Effector CD8-positive, alpha-beta T cell (primary cell): Measurements from ENCODE around the gene AQP4.

Source experiments
- DNase-seq: peaks from one replicate; lab custom pipeline; 2025; lab: John Stamatoyannopoulos, UW
- total RNA-seq, 4 experiments: gene quantifications; one replicate each; lab custom pipeline; 2026; lab: John Stamatoyannopoulos, UW

Gene AQP4, protein sequence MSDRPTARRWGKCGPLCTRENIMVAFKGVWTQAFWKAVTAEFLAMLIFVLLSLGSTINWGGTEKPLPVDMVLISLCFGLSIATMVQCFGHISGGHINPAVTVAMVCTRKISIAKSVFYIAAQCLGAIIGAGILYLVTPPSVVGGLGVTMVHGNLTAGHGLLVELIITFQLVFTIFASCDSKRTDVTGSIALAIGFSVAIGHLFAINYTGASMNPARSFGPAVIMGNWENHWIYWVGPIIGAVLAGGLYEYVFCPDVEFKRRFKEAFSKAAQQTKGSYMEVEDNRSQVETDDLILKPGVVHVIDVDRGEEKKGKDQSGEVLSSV
- 0 reads per million in 4 experiments for total RNA-seq

- DNase-seq = no peak
Measured at GRCh38 chr18:26865557-26865956, at the start of gene AQP4. Gene AQP4, minus strand, starts transcription at chr18:26865707. Its CDS starts 18 bp downstream, at chr18:26865689.

DNA sequence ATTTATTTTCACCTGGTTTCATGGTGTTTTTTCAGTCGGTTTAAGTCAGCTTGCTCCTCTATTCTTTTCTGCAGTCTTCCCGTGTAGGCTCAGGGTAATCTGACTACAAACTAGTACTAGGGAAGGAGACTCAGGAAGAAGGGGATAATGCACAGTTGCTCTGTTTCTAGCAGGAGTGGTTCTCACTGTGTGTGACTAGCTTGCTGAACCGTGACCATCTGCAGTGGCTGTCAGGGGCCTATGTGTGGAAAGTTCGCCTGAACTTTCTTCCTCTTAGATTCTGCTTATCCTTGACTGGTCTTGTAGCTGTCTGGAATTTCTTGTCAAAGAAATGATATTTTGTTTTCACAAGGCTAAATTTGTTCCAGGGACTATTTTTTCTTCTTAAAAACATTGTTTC is 46.3 kb upstream of the AQP4 start:
- DNase-seq = no peak

- DNase-seq = no peak
Measured at GRCh38 chr18:26909599-26910290, 44.2 kb upstream of the AQP4 start.

- DNase-seq = no peak
Measured at GRCh38 chr18:26908906-26909305, 43.4 kb upstream of the AQP4 start.

GRCh38 chr18:26902291-26902690 is 36.8 kb upstream of the AQP4 start:
- DNase-seq = no peak

- DNase-seq = no peak
Measured at GRCh38 chr18:26901020-26901419, 35.5 kb upstream of the AQP4 start.

DNA sequence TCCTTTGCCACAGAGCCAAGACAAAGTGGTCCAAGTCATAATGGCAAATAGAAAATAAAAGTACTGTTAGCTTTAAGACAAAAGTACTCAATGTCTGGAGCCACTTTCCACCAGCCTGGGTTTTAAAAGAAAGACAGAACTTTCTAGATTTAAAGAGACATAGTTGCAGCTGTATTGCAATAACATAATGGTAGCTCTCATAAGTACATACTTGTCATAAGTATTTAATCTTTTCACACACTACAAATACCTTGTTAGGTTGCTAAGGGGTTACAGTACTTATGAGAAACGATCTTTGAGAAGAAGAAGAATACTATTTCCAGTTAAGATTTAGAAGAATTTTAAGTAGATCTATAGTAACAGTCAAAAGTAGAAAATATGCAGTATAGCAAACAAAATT is 28.9 kb upstream of the AQP4 start:
- no peak for DNase-seq

GRCh38 chr18:26893996-26894395 is 28.5 kb upstream of the AQP4 start:
- no peak for DNase-seq

DNA sequence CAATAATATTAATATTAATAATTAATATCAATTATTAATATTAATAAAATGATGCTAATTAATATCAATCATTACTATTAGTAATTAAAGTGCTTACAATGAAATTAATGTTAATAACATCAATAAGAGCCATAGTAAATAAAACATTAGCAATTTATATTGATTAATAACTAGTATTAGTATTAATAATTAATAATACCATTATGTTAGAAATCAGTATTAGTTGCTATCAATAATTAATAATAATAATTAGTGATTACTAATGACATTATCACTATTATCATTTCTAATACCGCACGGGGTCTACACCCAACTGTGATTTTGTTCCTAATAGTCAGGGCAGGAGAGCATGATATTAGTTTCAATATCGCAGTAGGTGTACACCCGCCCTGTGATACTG is 22.8 kb upstream of the AQP4 start:
- no peak for DNase-seq

DNA sequence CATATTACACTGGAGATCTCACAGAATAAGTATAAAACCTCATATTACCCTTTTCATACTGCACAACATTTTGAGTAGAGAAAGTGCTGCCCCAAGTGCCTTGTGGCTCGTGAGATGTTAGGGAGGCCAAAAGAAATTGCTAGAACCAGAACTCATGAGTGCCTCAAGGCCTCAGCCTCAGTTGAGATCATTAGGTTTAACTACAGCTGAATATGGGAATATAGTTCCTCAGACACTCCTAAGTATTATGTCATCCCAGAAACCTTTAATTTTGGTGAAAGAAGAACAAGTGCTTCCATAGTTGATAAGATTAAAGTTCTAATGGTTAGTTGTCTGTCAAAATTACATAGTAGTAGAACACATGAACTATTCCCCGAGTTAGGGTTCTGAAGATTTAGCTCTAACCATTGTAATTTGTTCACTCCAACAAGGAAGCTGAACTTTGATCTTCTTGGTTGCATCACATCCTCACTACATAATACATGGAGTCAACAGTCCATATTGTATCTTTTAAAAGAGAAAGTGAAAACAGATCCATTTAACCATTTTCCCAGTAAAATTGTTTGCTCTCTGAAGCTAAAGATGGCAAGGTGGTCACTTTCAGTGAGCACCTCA is 9.6 kb upstream of the AQP4 start:
- no peak for DNase-seq

GRCh38 chr18:26874283-26874682 is 8.8 kb upstream of the AQP4 start:
- no peak for DNase-seq

- DNase-seq = no peak
Measured at GRCh38 chr18:26869640-26870039, 4.1 kb upstream of the AQP4 start.

- DNase-seq = no peak
Measured at GRCh38 chr18:26868968-26869586, 3.6 kb upstream of the AQP4 start.

- DNase-seq = no peak
Measured at GRCh38 chr18:26867471-26867870, 2.0 kb upstream of the AQP4 start.

GRCh38 chr18:26864658-26865057 is 849 bp downstream of the AQP4 start:
- no peak for DNase-seq

DNA sequence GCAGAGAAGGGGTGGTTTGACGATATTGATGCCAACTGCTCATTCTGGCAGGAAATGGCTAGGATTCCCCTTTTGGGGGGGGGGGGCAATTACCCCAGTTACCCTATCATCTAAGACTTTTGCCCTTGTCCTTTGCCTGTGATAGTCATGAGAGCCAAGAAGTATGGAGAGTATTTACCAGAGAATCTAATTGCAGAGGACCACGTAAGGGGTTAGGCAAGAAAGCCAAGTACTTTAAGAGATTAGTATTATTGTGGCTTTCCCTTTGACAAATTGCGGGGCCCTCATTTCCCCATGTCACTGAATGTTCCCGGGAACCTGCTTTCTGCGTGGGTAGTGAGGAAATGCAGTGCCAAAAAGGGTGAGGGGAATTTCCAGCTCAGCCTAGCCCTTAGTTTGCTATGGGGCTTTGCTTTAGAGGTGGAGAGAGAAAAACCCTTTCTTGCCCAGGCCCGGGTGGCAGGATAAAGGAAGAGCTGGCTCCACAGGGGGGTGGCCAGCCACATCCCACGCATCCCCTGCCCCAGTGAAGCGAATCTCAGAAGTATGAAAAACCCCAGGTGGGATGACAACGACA is 1.5 kb downstream of the AQP4 start:
- DNase-seq = no peak

DNA sequence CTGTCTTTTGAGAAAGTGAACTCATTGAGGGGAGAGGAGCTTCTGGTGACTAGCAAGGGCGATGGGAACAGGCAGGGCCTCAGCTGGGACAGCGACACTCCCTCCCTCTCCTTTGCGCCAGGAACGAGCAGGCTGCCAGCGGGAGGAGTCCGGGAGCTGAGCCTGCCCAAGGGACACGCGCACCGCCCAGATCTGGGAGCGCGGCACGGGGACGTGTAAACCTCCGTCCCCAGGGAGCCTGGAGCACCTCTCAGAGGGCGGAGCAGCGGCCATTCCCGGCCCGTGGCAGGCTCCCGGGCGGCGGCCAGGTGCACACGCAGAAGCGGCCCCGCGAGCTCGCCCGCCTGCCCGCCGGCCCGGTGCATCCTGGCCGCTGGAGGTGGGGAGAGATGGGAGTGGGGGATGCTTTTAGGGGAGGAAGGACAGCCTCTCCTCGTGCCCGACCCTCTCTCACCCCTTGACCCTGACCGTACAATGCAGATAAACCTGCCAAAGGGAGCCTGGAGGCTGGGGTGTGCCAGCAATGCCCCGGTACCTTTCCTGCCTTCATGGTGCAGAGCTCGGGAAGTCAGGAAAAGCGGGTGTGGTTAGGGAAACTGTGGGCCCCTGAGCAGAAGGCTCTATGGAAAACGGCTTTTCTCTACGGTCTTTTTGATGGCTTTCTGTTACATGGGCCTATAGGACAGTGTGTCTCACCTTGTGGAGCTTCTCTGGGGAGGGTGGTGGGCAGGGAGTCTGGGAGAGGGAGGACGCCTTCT is 2.2 kb downstream of the AQP4 start:
- DNase-seq = no peak

- DNase-seq = no peak
Measured at GRCh38 chr18:26862084-26862483, 3.4 kb downstream of the AQP4 start.

DNA sequence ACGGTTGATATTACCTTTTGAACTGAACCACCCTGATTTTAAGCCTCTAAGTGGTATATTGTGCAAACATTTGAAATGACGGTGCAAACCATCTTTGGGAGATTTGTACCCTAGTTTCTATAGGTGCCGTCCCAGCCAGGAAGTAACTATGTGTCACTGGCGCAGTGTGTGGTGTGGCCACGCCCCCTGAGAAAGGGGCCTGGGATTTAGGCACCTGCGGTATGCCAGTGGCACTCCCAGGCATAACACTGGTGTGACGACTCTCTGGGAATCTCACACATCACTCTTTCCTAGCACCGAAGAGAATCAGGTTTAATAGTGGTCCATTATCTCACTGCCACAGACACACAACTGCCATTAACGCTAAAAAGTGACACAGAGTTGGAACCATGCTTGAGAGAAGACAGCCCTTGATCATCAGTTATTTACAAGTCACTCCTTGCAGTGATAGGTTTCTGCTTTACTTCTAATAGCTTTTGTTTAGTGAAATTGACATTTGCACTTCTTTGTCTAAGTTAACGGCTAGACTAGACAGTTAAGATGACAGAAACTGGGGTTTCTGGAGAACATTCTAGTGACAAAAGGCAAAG is 11.1 kb downstream of the AQP4 start:
- DNase-seq = no peak

DNA sequence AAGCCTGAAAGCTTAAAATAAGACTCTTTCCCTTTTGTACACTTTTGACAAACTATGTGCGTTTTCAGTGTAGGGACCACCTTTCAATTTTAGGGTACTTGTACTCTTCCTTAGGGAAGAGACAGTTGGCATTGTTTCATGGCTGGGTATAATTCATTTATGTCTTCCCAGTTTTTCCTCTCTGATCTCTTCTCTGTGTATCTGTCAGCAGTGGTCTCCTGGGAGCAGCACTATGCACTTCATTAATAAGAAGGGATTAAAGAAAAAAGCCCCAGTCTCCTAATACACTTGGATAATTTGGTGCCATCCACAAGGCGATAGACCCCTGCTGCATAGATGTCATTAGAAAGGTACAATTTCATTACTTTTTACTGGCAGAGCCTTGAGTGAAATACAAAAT is 12.1 kb downstream of the AQP4 start:
- no peak for DNase-seq

DNA sequence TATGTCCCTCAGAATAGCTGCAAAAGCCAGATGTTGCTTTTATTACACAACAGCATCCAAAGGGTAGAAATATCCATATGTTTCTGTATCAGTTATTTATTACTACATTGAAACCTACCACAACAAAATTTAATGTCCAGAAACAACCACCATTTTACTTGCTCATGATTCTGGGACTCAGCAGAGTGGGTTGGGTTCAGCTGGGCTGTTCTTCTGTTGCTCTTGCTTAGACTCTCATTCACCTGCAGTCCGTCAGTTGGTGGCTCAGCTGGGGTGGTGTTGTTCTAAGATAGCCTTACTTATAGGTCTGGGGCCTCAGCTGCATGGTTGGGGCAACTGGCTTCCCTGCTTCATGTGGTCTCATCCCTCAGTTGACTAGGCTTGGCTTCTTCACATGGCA is 21.7 kb downstream of the AQP4 start:
- DNase-seq = no peak
